Kidney (tissue), 14 donors: ENCODE measurements around the gene DUSP22. TPM values are rescaled to one million over a fixed set of nuclear protein-coding genes. Genes with fewer than 3 reads are reported as not detected.

Experiments
- DNase-seq, 5 donors: peaks; one replicate each; pipeline ENCODE4 v3.0.0-alpha.2; 2013 to 2020
- FAIRE-seq: peaks from 2 replicates; lab custom pipeline; 2012; peaks lifted over from hg19 to GRCh38; lab: Jason Lieb, UNC
- H3K27ac ChIP-seq, 2 donors: one replicate each; pipeline ENCODE4 v1.7.0; 2013; ENCODE audit warnings: low read depth in 2 of 2, low read length in 2 of 2, inconsistent platforms in 1 of 2
- H3K27me3 ChIP-seq: one replicate; pipeline ENCODE4 v1.7.1; 2013; ENCODE audit warnings: low read length, inconsistent platforms; ENCODE audit not compliant: control insufficient read depth, insufficient read depth
- H3K36me3 ChIP-seq, 3 donors: one replicate each; pipeline versions ENCODE4 v1.7.0 to v1.7.1; 2013; ENCODE audit warnings: low read length in 3 of 3, control low read depth in 1 of 3, inconsistent platforms in 1 of 3; ENCODE audit not compliant: insufficient read depth in 3 of 3, control insufficient read depth in 2 of 3
- H3K4me1 ChIP-seq, 3 donors: one replicate each; pipeline versions ENCODE4 v1.7.0 to v1.7.1; 2013; ENCODE audit warnings: low read length in 3 of 3, inconsistent platforms in 1 of 3, low read depth in 1 of 3; ENCODE audit not compliant: control insufficient read depth in 2 of 3, insufficient read depth in 2 of 3
- H3K4me3 ChIP-seq, 3 donors: one replicate each; pipeline versions ENCODE4 v1.7.0 to v1.8.1; 2013; ENCODE audit warnings: low read length in 3 of 3, control low read depth in 1 of 3, inconsistent platforms in 1 of 3
- H3K9ac ChIP-seq, 3 donors: one replicate each; pipeline versions ENCODE4 v1.7.0 to v1.7.1; 2013; ENCODE audit warnings: low read length in 3 of 3, control low read depth in 1 of 3, inconsistent platforms in 1 of 3
- H3K9me3 ChIP-seq, 3 donors: one replicate each; pipeline versions ENCODE4 v1.7.0 to v1.7.1; 2013; ENCODE audit warnings: low read length in 3 of 3, control low read depth in 1 of 3, inconsistent platforms in 1 of 3; ENCODE audit not compliant: control insufficient read depth in 2 of 3, insufficient read depth in 1 of 3
- intact Hi-C: fragments of 100-400 bp; cut with DNase I; formaldehyde crosslinking; loops from one replicate; pipeline ENCODE4 v1.11.1; 2022
- polyA plus RNA-seq: library from polyadenylated mRNA; stranded (reverse); fragments of 350-450 nt; fragmentation: Illumina TruSeq; extraction: RNeasy Lipid Tissue Mini Kit (QIAGEN cat#74804); gene quantifications from one replicate; pipeline ENCODE4 v1.2.3, GENCODE V29; 2014; ENCODE audit warnings: low read depth, low replicate concordance; ENCODE audit not compliant: insufficient read depth
- total RNA-seq: library from RNA; stranded (reverse); fragmentation: NEBNext Ultra II Directional; extraction: Animal tissue kit (Norgen Biotek cat#: 25700); gene quantifications from one replicate; pipeline ENCODE4 v1.2.1, GENCODE V29; 2021
- TF ChIP-seq, protein P1 (sequence below): IDR thresholded peaks from 3 replicates; pipeline ENCODE4 v1.5.1; 2012; ENCODE audit warnings: mild to moderate bottlenecking, moderate library complexity, borderline replicate concordance; ENCODE audit not compliant: insufficient read depth; ENCODE audit errors: extremely low read depth
- donor health status: control.
- donor health status: control.
- donor health status: control.
- donor health status: control.
- donor health status: control.
- donor health status: DM: yes; HTN: yes; CAD: no.
- donor health status: Normal renal cell carcinoma (clear cell type).

The DUSP22 gene
- total and polyA plus RNA-seq, 2 donors from 2014 or later, result 24.0 to 60.7 TPM

DNA sequence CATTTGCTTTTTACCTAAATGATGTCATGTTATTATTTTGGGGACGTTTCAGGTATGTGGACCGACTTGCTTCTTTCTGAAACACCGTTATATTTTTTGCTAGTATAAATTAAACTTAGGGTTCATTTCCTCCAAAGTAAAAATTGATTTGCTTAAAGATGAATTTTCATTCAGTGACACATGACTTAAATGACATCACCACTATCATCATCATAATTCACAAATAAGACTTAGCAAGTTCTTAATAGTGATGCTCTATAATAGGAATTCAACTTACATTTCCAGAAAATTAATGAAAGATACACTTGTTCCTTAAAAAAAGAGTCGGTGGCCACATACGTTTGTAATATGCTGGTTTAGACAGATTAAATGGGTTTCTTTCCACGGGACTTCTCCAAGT is 108.5 kb downstream of the DUSP22 start:
- Histone ChIP-seq H3K36me3 (no peaks in the 10 kb centered on the region), H3K4me3 (no peak overlapping the region), H3K9ac (no peak overlapping the region), H3K4me1 (no peaks in the 10 kb centered on the region), H3K27me3 (peaks cover 2% of the 10 kb centered on the region), H3K27ac (no peak overlapping the region), H3K9me3 (no peaks in the 10 kb centered on the region)
- FAIRE-seq (no peak), DNase-seq (no peak)
- TF ChIP-seq, protein P1, sequence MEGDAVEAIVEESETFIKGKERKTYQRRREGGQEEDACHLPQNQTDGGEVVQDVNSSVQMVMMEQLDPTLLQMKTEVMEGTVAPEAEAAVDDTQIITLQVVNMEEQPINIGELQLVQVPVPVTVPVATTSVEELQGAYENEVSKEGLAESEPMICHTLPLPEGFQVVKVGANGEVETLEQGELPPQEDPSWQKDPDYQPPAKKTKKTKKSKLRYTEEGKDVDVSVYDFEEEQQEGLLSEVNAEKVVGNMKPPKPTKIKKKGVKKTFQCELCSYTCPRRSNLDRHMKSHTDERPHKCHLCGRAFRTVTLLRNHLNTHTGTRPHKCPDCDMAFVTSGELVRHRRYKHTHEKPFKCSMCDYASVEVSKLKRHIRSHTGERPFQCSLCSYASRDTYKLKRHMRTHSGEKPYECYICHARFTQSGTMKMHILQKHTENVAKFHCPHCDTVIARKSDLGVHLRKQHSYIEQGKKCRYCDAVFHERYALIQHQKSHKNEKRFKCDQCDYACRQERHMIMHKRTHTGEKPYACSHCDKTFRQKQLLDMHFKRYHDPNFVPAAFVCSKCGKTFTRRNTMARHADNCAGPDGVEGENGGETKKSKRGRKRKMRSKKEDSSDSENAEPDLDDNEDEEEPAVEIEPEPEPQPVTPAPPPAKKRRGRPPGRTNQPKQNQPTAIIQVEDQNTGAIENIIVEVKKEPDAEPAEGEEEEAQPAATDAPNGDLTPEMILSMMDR, result no peak
- intact Hi-C loops, result no loop called here

Other genes with a start within 250 kb of the DUSP22 start
- 23.7 TPM for gene IRF4, start 99.3 kb downstream of the DUSP22 start, total RNA-seq
- not detected for gene IRF4, start 99.3 kb downstream of the DUSP22 start, polyA plus RNA-seq